HL-60/S4 treated with retinoic acid at 250 ng/mL for 4 days and 3 days (cell line): ENCODE measurements around the gene RAVER1.

Experiments used
- in situ Hi-C: fragments of 300-500 bp; cut with MboI; formaldehyde crosslinking; loops from 2 replicates; pipeline ENCODE4 v1.7.0; 2022; ENCODE audit warnings: low sequenced_read_pairs

The RAVER1 gene

DNA sequence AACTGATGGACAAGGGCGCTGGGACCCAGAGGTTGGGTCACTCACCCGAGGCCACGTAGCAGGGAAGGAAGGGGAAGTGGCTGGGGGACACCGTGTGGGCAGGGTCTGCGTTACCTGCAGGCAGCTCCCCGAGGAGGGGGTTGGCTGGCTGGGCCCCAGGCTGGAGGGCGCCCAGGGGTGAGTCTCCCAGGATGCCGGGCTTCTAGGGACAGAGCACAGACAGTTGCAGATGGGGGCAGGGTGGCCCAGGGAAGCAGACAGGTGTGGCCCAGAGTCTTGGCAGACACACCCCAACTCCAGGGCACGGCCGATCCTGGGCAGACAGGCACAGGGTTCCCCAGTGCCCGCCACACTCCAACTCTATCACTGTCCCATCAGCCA lies 11.9 kb downstream of the RAVER1 start:
- in situ Hi-C loops = no loop called here

DNA sequence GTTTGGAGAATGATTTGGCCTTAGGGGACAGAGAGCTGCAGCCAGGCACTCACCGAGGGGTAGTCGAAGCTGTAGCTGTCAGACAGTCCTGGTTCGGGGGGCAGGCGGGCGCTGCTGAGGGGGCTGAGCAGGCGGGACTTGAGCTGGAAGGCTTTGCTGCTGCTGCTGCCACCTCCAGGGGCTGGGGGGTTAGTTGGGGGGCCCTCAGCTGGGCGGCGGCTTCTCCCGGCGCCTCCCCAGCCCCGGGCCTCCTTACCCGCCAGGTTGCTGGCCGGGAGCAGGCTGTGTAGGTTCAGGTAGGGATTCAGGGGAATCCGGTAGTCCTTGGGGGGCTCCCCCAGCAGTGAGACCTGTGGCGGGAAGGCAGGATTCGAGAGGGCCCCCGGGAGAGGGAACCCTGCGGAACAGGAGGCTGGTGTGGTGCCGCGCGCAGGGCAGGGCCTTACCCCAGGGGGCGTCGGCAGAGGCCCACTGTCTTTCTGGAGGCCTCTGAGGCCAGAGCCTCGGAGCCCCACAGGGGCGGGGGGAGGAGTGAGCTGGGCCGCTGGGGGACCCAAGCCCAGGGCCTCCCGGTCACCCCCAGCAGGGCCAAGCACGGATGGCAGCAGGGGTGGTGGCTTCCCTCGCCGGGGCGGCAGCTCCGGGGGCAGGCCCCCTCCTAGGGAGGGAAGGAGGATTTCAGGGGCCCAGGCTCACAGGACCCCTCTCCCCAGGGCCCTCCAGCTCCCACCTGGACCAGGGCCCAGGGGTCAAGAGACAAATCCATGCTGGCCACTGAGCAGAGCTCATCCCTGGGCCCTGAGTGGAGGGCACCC lies 12.5 kb downstream of the RAVER1 start:
- in situ Hi-C loops = no loop called here

DNA sequence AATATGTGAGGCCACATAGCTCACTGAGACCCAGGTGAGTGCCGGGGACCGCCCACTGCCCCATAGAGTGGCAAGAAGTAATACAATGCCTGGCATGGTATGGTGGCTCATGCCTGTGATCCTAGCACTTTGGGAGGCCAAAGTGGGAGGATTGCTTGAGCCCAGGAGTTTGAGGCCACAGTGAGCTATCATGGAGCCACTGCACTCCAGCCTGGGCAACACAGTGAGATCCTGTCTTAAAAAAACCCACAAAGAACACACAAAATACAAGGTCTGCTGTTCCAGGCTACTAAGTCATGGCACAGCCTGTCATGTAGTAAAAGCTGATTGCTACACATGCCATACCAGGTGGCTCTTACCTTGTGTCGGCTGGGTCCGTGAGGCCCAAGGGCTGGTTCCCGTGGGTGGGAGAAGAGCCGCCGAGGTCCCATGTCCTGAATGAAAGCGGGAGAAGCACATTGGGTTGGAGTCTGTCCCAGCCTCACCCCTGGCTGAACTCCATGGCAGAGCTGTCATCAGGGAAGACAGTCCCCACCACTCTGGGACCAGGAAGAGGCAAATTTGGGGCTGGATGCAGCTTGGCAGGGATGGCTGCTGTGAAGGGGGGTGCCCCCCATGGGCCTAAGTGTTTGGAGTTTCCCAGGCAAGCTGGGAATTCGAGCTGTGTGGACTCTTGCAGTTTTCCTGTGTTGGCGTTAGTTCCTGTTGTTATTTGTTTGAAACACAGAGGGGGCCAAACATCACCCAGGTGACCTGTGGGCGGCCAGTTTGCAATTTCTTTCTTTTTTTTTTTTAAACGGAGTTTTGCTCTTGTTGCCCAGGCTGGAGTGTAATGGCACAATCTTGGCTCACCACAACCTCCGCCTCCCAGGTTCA lies 14.3 kb downstream of the RAVER1 start:
- in situ Hi-C loops = no loop called here

DNA sequence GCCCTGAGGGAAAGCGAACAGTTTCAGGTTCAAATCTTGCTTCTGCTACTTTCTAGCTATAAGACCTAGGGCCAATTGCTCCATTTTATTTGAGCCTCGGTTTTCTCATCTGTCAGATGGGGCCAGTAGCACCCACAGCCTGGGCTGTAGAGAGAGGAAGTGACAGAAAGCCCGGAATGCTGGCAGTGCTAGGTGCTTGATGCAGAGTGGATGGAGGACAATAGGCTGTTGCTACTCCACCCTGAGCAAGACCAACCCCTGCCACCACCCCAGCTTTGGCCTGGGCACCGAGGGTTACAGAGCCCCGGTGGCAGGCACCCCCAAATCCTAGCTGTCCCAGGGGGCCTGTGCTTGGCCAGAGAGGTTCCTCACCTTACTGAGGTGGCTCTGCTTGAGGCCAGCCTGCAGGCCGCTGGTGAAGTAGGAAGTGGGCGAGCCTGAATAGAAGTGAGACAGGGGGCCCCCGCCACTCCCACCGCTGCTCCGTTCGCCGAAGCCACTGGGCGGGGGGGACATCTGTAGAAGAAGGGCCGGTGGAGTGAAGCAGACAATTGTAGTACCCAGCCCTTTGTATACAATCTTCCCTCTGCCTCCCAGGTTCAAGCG lies 15.4 kb downstream of the RAVER1 start:
- in situ Hi-C loops = no loop called here

DNA sequence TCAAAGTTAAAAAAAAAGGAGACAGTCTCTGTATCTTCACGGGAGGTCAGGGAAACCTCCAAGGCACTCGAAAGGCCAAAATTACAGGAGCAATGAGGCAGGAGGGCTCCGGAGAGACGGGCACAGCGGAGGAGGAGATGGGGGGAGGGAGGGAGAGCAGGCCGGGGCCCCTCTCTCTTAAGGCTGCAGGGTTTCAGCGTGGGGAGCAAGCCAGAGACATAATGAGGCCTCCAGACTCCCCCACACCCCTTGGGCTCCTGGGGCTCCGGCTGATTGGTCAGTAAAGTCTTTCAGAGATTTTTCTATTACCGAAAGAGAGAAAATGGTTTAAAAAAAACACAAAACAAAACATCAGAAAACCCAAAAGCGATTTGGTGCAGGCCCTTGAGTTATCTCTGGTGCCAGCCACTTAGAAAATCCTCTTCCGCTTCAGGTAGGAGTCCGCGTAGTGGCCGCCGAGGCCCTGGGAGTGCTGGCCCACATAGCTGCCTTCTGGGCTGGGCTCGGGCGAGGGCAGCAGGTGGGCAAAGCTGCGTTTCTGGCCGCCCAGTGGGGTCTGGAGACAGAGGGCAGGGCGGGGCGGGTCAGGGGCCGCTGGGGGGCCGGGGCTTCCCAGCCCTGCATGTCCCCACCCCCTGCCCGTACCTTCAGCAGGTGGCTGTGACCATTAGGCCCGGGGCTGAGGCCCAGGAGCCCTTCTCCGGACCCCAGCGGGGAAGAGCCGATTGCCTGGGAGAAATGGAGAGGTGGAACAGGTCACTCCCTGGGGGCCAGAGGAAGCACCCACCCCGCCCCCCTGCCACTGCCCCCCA lies 16.1 kb downstream of the RAVER1 start:
- in situ Hi-C loops = no loop called here

DNA sequence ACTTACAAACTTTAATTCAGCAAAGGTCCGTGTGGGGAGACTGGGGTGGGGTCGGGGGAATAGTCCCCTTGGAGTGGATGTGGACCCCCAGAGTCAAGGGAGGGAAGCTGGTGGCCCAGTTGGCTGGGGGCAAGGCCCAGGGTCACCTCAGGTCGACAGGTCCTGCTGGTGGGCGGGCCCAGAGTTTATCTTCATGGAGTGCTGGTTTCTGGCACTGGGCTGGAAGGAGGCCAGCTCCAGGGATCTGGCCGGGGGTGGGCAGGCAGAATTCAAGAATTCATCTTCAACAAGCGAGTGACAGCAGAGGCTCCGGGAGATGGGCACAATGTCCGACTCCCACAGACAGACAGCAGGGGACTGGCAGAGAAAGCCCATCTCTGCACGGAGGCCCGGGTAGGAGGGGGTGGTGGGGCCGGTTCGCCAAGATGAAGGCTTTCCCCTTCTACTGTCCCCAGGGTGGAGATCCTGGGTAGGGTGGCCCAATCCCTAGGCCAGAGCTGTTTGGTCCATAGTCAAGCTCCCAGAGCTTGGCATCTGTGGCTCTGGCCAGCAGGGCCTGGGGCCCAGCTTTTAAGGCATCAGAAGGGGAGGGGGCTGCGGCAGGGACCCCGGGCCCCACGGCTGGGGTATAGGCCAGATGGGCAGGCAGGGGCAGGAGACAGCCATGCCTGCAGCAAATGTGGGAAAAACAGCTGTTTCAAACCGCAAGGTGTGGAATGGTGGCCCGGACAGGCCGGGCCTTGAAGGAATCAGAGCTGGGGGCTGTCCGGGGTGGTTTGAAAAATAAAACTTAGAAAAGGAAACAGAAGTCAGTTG lies 16.9 kb downstream of the RAVER1 start:
- in situ Hi-C loops = no loop called here

DNA sequence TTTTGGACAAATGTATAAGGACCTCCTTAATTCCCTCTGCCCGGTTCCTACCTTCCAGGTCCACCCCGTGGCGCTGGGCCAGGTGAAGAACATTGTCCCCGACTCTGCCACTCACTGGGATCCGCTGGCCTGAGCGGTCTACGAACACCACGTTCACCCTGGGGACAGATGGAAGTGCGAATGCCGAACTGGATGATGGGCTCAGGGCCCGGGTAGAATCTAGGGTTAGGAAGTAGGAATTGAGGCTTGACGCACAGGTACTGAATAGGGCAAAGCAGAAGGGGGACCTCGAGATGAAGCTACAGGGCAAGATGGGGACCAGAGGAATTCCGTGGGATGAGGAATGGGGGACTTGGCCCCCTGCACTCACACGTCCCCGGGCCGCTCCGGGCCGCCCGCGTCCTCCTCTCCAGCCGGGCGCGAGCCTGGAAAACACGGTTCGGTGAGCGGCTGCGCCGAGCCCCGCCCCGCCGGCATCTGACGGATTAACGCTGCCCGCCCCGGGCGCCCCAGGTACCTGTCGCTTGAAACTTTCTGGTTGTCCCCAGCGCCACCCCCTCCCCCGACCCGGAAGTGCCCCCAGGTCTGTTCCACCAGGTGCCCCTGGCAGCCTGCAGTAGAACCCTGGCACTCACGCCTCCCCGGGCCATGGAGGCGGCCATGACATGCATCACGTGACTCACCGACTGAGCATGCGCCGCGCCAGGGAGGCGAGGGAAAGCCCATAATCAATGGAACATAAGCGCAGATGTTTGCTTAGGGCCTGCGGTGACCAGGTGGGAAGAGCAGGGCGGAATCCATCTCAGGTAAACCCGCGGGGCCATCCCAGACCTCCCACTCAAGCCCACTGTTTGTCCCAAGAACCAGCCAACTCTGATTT lies 17.8 kb downstream of the RAVER1 start, which contains the start of gene FDX2:
Gene FDX2, minus strand, starts transcription at position 681 of the 880 bp plus-strand sequence. Its CDS starts 19 bp downstream, at position 662.
- in situ Hi-C loops = no loop called here

DNA sequence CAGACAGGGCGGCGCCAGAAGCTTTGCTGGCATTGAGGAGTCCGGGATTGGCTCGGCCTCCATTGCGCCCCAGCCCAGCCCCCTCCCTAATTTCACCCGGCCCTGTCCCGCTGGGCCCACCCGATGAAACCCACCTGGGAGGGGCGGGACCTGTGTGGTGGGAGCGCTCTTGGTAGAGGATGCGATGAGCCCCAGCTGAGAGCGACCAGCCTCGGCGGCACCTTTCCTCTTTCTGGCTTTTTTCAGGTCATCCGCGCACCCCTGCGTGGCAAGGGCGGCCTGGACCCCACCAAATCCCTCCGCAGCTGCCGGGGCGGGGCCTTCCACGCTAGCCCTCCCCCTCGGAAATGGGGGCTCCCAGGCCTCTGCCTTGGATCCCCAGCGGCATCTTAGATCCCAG lies 23.9 kb downstream of the RAVER1 start, which contains the start of gene ZGLP1:
Gene ZGLP1, minus strand, starts transcription at position 393 of the 400 bp plus-strand sequence.
- in situ Hi-C loops = no loop called here

DNA sequence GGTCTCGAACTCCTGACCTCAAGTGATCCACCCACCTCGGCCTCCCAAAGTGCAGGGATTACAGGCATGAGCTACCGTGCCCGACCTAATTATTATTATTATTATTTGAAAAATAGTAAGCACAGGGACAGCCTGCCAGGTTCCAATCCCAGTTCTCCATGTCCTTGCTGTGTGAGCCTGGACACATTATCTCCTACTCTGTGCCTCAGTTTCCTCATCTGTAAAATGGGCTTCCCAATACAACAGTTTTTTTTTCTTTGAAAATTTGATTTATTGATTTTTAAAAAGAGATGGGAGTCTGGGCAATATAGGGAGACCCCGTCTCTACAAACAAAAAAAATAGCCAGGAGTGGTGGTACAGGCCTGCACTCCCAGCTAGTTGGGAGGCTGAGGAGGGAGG lies 27.0 kb downstream of the RAVER1 start:
- in situ Hi-C loops = no loop called here

DNA sequence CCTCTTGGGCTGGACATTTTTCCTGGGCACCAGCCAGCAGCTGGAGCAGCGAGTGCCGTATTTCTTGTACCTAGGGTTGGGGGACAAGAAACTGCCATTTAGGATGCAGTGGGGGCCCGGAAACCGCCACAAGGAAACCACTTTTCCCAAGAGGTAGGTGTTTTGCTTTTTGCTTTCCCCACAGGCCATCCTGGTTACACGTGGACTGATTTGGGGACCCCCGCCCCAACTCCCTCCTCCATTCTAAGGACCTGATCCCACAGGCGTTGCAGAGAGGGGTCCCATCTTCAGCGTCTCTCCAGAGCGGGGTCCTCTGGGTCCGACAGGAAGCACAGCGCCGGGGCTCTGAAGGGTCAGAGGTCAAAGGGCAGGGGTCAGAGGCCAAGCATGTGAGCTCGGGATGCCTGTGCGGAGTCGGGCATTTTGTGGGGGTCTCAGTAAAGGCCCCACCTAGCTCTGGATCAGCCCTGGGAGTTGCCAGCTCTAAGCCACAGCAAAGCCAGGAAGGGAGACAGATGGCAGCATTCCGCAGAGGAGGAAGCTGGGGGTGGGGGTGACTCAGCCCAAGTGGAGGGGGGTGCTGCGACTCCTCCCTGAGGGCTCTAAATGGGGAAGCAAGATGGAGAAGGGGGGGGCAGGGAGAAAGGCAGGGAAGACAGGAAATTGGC lies 28.1 kb downstream of the RAVER1 start:
- in situ Hi-C loops = no loop called here

DNA sequence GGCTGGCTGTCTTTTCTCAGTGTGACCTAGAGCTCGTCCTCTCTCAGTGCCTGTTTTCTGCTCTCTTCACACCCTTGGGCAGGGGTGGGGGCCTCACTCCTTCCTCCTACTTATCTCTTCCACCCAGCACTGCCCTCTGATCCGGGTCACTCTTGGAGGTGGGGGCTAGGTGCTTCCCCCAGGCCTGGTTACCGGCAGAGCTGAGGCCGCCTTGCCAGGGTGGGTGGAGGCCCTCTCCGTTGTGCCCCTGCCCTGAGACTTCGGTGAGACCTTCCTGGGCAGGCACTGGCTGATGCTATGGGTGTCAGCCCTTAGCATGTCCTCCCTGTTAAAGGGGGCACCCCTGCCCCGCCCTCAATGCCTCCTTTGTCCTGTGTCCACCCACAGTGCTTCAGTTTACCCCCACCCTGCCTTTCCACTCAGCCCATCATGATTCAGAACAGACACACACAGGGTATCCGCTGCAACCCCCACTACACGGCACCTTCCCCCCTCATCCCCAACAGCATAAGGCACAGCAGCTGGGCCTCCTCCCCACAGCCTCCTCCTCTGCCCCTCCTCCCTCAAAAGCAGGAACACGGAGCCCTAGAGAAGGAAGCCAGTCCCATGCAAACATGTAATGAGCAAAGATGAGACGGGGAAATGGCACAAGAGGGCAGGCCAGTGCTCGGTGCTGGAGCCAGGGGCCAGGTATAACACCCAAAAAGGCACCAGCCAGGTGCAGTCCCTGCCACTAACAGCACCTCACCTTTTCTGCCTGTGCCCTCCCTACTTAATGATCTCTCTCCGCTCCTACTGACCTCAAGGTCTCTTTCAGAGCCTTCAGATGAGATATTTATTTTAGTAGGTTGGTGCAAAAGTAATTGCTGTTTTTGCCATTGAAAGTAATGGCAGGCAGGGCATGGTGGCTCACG lies 33.5 kb downstream of the RAVER1 start:
- in situ Hi-C loops = no loop called here

DNA sequence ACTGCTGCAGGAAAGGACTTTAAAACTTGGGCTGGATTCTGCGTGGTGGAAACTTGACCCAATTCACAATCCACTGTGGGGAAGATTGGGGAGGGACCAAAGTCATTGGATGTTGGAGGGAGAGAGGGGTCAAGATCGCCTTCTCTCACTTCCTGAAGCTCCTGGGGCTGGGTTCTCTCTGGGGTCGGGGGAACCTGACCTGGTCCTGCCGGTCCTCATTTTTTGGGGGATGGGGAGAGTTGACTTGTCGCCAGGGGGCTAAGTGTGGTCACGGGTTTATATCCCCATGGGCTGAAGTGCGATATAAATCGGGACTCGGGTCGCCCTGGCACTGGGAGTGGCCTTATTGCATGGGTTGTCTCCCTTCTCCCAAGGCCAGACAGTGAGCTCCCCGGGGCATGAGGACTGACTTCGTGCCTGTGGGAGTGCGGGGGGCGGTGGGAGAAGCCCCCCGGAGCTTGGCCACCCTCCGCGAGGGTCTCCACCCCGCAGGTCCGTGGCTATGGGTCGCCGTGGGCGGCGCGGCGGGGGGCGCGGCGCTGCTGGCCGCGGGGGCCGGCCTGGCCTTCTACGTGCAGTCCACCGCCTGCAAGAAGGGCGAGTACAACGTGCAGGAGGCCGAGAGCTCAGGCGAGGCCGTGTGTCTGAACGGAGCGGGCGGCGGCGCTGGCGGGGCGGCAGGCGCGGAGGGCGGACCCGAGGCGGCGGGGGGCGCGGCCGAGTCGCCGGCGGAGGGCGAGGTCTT lies 37.3 kb downstream of the RAVER1 start:
- in situ Hi-C loops = no loop called here

DNA sequence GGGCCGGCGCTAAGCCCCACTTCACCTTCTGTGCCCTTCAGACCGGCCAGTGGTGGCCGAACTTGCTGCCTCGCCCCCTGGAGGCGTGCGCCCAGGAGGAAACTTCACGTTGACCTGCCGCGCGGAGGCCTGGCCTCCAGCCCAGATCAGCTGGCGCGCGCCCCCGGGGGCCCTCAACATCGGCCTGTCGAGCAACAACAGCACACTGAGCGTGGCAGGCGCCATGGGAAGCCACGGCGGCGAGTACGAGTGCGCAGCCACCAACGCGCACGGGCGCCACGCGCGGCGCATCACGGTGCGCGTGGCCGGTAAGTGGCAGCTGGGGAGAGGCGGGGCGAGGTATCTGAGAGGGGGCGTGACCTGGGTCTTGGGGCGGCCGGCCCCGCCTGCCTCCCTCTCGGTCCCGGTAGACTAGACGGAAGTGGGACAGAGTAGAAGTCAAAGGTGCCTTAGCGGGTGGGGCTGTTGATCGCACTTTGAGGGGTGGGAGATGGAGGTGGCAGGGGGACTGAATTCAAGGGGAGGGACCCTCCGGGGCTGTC lies 38.0 kb downstream of the RAVER1 start:
- in situ Hi-C loops = no loop called here

DNA sequence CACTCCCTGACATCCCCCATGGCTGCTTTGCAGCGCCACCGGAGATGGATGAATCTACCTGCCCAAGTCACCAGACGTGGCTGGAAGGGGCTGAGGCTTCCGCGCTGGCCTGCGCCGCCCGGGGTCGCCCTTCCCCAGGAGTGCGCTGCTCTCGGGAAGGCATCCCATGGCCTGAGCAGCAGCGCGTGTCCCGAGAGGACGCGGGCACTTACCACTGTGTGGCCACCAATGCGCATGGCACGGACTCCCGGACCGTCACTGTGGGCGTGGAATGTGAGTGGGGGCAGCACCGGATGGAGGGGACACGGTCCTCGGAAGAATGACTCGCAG lies 39.0 kb downstream of the RAVER1 start:
- in situ Hi-C loops = no loop called here

DNA sequence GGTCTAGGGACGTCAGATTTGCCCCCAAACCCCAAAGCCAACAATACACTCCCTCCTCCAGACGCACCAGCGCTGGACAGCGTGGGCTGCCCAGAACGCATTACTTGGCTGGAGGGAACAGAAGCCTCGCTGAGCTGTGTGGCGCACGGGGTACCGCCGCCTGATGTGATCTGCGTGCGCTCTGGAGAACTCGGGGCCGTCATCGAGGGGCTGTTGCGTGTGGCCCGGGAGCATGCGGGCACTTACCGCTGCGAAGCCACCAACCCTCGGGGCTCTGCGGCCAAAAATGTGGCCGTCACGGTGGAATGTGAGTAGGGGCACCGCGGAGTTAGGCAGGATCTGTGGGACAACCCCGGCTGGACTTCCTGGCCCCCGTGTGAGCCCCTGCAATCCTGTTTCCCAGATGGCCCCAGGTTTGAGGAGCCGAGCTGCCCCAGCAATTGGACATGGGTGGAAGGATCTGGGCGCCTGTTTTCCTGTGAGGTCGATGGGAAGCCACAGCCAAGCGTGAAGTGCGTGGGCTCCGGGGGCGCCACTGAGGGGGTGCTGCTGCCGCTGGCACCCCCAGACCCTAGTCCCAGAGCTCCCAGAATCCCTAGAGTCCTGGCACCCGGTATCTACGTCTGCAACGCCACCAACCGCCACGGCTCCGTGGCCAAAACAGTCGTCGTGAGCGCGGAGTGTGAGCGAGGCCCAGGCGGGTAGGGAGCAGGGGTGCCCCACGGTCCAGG lies 39.5 kb downstream of the RAVER1 start:
- in situ Hi-C loops = no loop called here
